Heart left ventricle (tissue), 16 donors: ENCODE data around the gene CELF2. TPM values are rescaled to one million over a fixed set of nuclear protein-coding genes. Genes with fewer than 3 reads are reported as not detected.

Source experiments
- ATAC-seq, 4 donors: fragments of 200-7000 bp; cut with Tn5 transposase; one replicate each; pipeline ENCODE4 v1.9.1; 2020 to 2022; ENCODE audit warnings: moderate library complexity in 4 of 4, mild to moderate bottlenecking in 3 of 4, moderate number of reproducible peaks in 1 of 4
- DNase-seq, 5 donors: peaks; one replicate each; pipeline ENCODE4 v3.0.0-alpha.2; 2020
- H3K27ac ChIP-seq, 12 donors: fragments of 200-600 bp; sonication (generic) in 4 of 12; one replicate each; pipeline versions ENCODE4 v1.5.0 to v1.8.0; 2016 to 2022; ENCODE audit warnings: mild to moderate bottlenecking in 2 of 12
- H3K27me3 ChIP-seq, 9 donors: fragments of 200-600 bp; sonication (generic) in 2 of 9; one replicate each; pipeline versions ENCODE4 v1.5.1 to v1.8.0; 2016 to 2022; ENCODE audit warnings: mild to moderate bottlenecking in 3 of 9
- H3K36me3 ChIP-seq, 9 donors: fragments of 200-600 bp; sonication (generic) in 2 of 9; one replicate each; pipeline versions ENCODE4 v1.5.0 to v1.8.0; 2018 to 2022; ENCODE audit warnings: mild to moderate bottlenecking in 2 of 9
- H3K4me1 ChIP-seq, 12 donors: fragments of 200-600 bp; sonication (generic) in 4 of 12; one replicate each; pipeline versions ENCODE4 v1.5.0 to v1.8.0; 2016 to 2022; ENCODE audit warnings: mild to moderate bottlenecking in 3 of 12
- H3K4me3 ChIP-seq, 12 donors: fragments of 200-600 bp; sonication (generic) in 4 of 12; one replicate each; pipeline versions ENCODE4 v1.5.0 to v1.8.0; 2017 to 2022; ENCODE audit warnings: mild to moderate bottlenecking in 9 of 12, moderate library complexity in 4 of 12
- H3K9me3 ChIP-seq, 12 donors: fragments of 200-600 bp; sonication (generic) in 4 of 12; one replicate each; pipeline versions ENCODE4 v1.5.0 to v1.8.0; 2016 to 2022; ENCODE audit warnings: mild to moderate bottlenecking in 1 of 12
- POLR2A ChIP-seq, 2 donors: fragments of 450-650 bp; IDR thresholded peaks; one replicate each; pipeline ENCODE4 v1.6.1; 2017; ENCODE audit warnings: antibody characterized with exemption in 2 of 2, mild to moderate bottlenecking in 2 of 2, moderate library complexity in 2 of 2
- WGBS, 4 donors: extraction: QIAGEN DNeasy Blood & Tissue Kit in 2 of 4; methylation state at CpG; one replicate each; pipeline versions ENCODE4 v1.1.5 to v1.1.7; 2013 to 2018; 5-methylcytosine and 5-hydroxymethylcytosine counted together
- intact Hi-C, 10 donors: fragments of 100-400 bp; cut with DNase I; formaldehyde crosslinking; loops; one replicate each; pipeline versions ENCODE4 v1.11.1 to v1.14.2; 2022
- polyA plus RNA-seq, 2 donors: library from polyadenylated mRNA; stranded (reverse); fragments of 200-250 nt; gene quantifications; one replicate each; pipeline ENCODE4 v1.2.3, GENCODE V29; 2013
- total RNA-seq, 9 donors: library from RNA; depleted of rRNA in 2 of 9; stranded (reverse); fragments of >200 nt in 2 of 9; fragmentation: NEBNext Ultra II Directional in 3 of 9; extraction: Animal tissue kit (Norgen Biotek cat#: 25700) in 3 of 9; gene quantifications; one replicate each; pipeline versions ENCODE4 v1.1.0 to v1.2.4, GENCODE V29; 2016 to 2023
- TF ChIP-seq, protein P1 (sequence below), 12 donors: fragments of 200-600 bp; sonication (generic) in 4 of 12; IDR thresholded peaks; one replicate each; pipeline versions ENCODE4 v1.5.0 to v1.8.0; 2018 to 2022; ENCODE audit warnings: antibody characterized with exemption in 12 of 12, mild to moderate bottlenecking in 5 of 12
- donor health status: ischemic (EF 13 %, LVEDD 7.1; RV severe dilation, severe dysfunction).
- donor health status: healthy with polysubstance abuse.
- donor health status: DM: no; HTN: yes; CAD: no.
- donor health status: DM: no; HTN: no; CAD: no.
- donor health status: ischemic (EF 25% LVEDD 6.9; RV normal size, moderate dysfunction).
- donor health status: ischemic (EF 25% LVEDD 5.7; RV mildly dilated, moderate dysfunction).
- donor health status: healthy.
- donor health status: DM: yes; HTN: yes; CAD: no.
- donor health status: ischemic (EF 35%, LVEDD 5.7; RV mildly dilated, moderate dysfunction).
- donor health status: nonischemic (EF 11% LVEDD 7.7; RV severe dilation, severe dysfunction).
- donor health status: DM: yes; HTN: yes; CAD: no.
- donor health status: PGD.
- donor health status: ischemic (EF 29% LVEDD 5.4; RV normal size, mild dysfunction).
- donor health status: nonischemic (EF 23%, LVEDD 6.1; RV moderate dilation, normal function).

CELF2 gene
- total and polyA plus RNA-seq, 11 donors: 14.2 to 103 (median 67.1) TPM

GRCh38 chr10:11020548-11020942 lies 2.9 kb downstream of the CELF2 start:
- Histone ChIP-seq H3K27ac (peak overlapping the region in 11 of 12 donors; percentile 8 to 95 (median 92)), H3K9me3 (no peaks in the 10 kb centered on the region), H3K4me1 (peaks cover 0 to 70% (median 28%) of the 10 kb centered on the region in 12 donors), H3K27me3 (peaks cover 0 to 46% (median 0%) of the 10 kb centered on the region in 9 donors), H3K36me3 (no peaks in the 10 kb centered on the region), H3K4me3 (peak overlapping the region in 8 of 12 donors; percentile 63 to 83 (median 78))
- TF ChIP-seq POLR2A (IDR thresholded peaks at IDR 0.05): no peak
- TF ChIP-seq, protein P1, sequence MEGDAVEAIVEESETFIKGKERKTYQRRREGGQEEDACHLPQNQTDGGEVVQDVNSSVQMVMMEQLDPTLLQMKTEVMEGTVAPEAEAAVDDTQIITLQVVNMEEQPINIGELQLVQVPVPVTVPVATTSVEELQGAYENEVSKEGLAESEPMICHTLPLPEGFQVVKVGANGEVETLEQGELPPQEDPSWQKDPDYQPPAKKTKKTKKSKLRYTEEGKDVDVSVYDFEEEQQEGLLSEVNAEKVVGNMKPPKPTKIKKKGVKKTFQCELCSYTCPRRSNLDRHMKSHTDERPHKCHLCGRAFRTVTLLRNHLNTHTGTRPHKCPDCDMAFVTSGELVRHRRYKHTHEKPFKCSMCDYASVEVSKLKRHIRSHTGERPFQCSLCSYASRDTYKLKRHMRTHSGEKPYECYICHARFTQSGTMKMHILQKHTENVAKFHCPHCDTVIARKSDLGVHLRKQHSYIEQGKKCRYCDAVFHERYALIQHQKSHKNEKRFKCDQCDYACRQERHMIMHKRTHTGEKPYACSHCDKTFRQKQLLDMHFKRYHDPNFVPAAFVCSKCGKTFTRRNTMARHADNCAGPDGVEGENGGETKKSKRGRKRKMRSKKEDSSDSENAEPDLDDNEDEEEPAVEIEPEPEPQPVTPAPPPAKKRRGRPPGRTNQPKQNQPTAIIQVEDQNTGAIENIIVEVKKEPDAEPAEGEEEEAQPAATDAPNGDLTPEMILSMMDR (IDR thresholded peaks at IDR 0.05): no peak
- ATAC-seq (no peak), DNase-seq (no peak)
- intact Hi-C loops: loop anchor here in 5 of 10 donors (10.0 kb wide), 3 partner anchors 144 to 254 kb away; no protein-coding TSS in a partner anchor
- WGBS, 4 donors: 49 to 56% (median 54%) methylated on average over 6 of the region's 6 CpGs

GRCh38 chr10:11022213-11022612 lies 4.5 kb downstream of the CELF2 start:
- Histone ChIP-seq H3K27me3 (peaks cover 0 to 32% (median 0%) of the 10 kb centered on the region in 9 donors), H3K4me3 (no peak overlapping the region), H3K27ac (peak overlapping the region in 3 of 12 donors; percentile 6 to 93 (median 13)), H3K36me3 (no peaks in the 10 kb centered on the region), H3K4me1 (peaks cover 0 to 70% (median 25%) of the 10 kb centered on the region in 12 donors), H3K9me3 (no peaks in the 10 kb centered on the region)
- WGBS, 4 donors: 23 to 32% (median 28%) methylated on average over 2 of the region's 2 CpGs
- ATAC-seq (no peak), DNase-seq (no peak)
- intact Hi-C loops: loop anchor here in 5 of 10 donors (10.0 kb wide), 3 partner anchors 143 to 253 kb away; no protein-coding TSS in a partner anchor
- TF ChIP-seq, protein P1 (IDR thresholded peaks at IDR 0.05): no peak
- no peak for TF ChIP-seq POLR2A (IDR thresholded peaks at IDR 0.05)

- intact Hi-C loops: loop anchor here in 5 of 10 donors (10.0 kb wide), 3 partner anchors 142 to 252 kb away; no protein-coding TSS in a partner anchor
- Histone ChIP-seq H3K9me3 (no peaks in the 10 kb centered on the region), H3K4me3 (no peak overlapping the region), H3K27ac (peak overlapping the region in 1 of 12 donors; percentile 28), H3K36me3 (no peaks in the 10 kb centered on the region), H3K4me1 (peaks cover 0 to 73% (median 25%) of the 10 kb centered on the region in 12 donors), H3K27me3 (peaks cover 0 to 24% (median 0%) of the 10 kb centered on the region in 9 donors)
- ATAC-seq (no peak), DNase-seq (no peak)
- 71 to 83% (median 74%) methylated on average over 10 of the region's 10 CpGs for WGBS, 4 donors
- TF ChIP-seq, protein P1 (IDR thresholded peaks at IDR 0.05): no peak
- no peak for TF ChIP-seq POLR2A (IDR thresholded peaks at IDR 0.05)
These were observed 5.6 kb downstream of the CELF2 start for GRCh38 chr10:11023009-11023953.

- no peaks in the 10 kb centered on the region for H3K9me3 ChIP-seq
- 75 to 93% (median 91%) methylated on average over 1 of the region's 1 CpG for WGBS, 4 donors
- peaks cover 0 to 11% (median 0%) of the 10 kb centered on the region in 9 donors for H3K27me3 ChIP-seq
- no peak overlapping the region for H3K4me3 ChIP-seq
- TF ChIP-seq POLR2A (IDR thresholded peaks at IDR 0.05): no peak
- TF ChIP-seq, protein P1 (IDR thresholded peaks at IDR 0.05): no peak
- DNase-seq: no peak
- peak overlapping the region in 5 of 12 donors; percentile 4 to 61 (median 13) for H3K27ac ChIP-seq
- peaks cover 0 to 77% (median 26%) of the 10 kb centered on the region in 12 donors for H3K4me1 ChIP-seq
- H3K36me3 ChIP-seq: no peaks in the 10 kb centered on the region
- ATAC-seq: peak in 3 of 4 donors; percentile 57 to 86 (median 83)
- intact Hi-C loops: loop anchor here in 5 of 10 donors (10.0 kb wide), 3 partner anchors 140 to 250 kb away; no protein-coding TSS in a partner anchor
These were observed 6.9 kb downstream of the CELF2 start for GRCh38 chr10:11024596-11024995.
